ENCODE data around the gene WDR6.

Gene WDR6

DNA sequence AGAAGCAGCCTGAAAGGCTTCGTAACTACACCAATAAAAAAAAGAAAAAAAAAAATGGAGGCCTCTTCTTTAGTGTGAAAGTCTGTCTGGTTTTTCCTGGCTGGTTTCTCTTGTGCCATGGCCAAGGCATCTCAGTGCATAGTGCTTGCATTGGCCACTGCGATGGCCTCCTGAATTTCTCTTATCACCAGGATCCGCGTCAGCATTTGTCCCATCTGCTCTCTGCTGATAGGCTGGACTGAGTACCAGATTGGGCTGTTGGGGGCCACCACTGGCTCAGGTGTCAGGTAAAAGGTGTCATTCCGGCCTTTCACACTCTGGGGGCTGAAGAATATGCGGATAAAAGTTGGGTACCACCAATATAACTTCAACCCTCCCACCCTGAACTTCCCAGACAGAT lies 23.1 kb downstream of the WDR6 start:
- DNase-seq, result no peak

DNA sequence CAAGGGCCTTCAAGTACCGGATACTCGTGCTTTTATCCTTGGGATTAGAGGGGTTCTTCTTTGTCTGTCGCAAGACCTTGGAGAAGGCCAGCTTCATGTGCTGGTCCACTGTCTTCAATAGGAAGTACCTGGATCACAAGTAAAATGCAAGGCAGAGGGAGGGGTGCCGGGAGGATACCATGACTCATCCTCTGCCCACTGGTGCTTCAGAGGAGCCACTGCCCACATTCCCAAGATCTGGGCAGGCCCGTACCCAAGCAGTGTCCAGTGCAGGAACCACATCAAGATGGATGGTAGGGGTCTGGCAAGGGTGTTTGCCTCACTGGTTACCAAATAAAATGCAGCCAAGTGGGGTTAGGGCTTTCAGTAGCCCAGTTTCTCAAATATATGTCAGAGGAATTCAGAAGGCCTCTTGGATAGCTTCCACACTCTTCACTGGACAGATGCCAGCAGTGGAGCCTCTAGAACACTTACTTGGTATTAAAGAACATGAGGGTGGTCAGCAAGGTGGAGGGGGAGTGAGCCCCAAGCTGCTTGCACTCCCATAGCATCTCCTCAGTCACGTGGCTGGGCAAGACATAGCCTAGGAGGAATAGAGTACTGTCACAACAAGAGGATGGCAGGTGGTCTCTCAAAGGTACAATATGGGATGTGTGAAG lies 25.6 kb downstream of the WDR6 start:
- DNase-seq, result no peak

DNA sequence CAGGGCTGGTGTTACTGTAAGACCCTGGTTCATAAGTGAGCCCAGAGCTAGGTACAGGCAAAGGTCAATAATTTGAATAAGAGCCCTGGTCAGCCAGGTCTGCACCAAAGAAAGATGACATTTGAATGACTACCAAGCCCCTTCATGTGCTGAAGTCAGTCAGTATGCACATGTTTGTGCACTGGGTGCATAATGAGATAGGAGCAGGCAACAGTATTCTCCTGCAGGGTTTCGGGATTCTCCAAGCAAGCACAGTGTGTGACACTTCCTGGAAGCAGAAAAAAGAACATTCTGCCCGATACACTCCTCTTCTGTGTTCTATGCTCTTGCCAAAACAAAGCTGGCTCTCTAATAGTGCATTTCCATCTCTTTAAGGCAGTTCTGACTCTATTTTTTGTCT lies 27.5 kb downstream of the WDR6 start:
- no peak for DNase-seq

DNA sequence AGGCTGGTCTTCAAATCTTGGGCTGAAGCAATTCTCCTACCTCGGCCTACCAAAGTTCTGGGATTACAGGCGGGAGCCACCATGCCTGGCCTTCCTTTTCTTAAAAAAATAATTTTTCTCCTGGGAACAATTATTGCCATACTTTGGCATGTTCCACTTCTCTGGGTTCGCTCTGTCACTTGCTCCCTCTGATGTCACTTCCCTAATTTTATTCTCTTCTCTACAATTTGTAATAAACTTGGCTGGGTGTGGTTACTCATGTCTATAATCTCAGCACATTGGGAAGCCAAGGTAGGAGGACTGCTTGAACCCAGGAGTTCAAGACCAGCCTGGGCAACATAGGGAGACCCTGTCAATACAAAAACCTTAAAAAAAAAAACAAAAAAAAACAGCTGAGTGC lies 28.1 kb downstream of the WDR6 start:
- no peak for DNase-seq

DNA sequence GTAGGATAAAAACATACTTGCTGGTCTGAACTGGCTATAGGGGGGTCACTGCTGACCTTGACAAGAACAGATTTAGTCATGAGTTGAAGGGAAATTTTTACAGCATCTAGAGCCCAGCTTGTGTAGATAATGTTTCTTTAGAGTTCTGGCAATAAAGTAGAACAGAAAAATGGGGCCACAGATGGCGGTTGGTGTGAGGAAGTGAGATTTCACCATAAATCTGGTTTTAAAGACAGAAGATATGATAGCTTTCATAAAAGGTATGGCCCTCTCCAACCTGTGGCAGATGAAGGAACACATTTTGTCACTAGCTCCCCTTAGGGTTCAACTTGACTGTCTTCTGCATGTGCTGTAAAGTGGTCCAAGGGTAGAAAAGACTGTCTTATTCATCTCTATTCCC lies 46.4 kb downstream of the WDR6 start:
- DNase-seq, result no peak

DNA sequence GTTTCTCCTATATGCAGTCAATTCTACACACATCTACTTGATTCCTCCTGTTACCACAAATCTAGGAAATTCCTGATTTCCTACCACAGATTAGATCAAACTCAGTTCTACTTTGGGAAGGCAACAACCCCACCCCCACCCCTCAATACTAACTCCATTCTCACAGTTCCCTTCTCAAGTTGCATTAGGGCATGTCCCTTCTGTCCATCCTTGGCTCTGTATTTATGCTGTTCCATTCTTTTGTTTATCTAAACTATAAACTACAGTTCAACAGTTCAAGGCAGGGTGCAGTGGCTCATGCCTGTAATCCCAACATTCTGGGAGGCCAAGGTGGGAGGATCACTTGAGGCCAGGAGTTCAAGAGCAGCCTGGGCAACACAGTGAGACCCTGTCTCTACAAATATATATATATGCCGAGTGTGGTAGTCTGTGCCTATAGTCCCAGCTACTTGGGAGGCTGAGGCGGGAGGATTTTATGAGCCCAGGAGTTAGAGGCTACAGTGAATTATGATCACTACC lies 47.2 kb downstream of the WDR6 start:
- DNase-seq, result no peak

DNA sequence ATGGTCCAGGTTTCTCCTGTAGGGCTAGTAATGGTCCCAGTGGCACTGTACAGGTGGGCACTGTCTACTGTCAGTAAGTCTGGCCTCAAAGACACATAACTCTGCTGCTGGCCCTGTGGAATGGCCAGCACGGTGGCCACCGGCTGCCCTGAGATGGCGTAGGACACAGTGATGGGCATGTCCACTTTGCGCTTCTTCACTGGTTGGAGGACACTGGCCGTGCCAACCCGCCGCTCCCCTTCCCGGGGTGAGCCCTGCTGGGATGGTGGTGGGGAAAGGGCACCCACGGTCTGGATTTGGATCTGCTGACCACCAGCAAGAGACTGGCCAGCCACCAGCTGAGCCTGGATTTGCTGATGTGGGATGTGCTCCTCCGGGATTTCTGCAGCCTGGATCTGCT lies 50.1 kb downstream of the WDR6 start:
- DNase-seq, result no peak

DNA sequence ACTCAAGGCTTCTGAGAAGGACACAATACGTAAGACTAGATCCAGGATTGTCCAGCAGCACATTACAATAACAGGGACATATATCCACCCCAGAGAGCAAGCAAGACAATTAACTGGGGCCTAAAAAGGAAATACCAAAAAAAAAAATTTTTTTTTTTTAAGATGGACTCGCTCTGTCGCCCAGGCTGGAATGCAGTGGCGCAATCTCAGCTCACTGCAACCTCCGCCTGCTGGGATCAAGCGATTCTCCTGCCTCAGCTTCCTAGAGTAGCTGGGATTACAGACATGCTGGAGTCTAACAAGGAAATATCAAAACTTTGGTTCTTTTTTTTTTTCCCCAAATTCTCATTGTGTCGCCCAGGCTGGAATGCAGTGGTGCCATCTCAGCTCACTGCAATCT lies 50.8 kb downstream of the WDR6 start:
- no peak for DNase-seq
